GM12892 (cell line): ENCODE measurements around the gene PSRC1.

Source experiments
- POLR2A ChIP-seq: IDR thresholded peaks from 2 replicates; pipeline ENCODE4 v1.6.1; 2011; ENCODE audit warnings: low read depth, low read length, control low read depth
- TAF1 ChIP-seq: IDR thresholded peaks from 2 replicates; pipeline ENCODE4 v1.6.1; 2011; ENCODE audit warnings: low read depth, mild to moderate bottlenecking, control low read depth, low read length, borderline replicate concordance

DNA sequence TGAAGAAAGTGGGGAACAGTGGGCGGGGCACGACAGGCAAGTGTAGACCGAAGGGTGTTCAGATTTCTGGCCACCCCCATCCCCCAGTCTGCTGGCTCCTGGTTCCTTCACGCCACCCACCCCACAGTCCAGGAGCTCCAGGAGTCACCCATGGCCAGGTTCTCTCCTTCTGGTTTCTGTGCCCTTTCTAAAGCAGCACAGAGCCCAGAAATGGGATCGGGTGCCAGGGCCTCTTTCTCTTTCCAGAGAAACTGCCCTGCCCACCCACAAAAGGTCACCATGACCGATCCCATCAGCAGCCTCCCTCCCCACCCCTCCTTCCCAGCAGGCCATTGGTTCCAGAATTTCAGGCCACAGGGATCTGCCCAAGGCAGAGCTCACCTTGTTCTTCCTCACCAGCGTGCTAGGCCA, 36.8 kb downstream of the PSRC1 start:
- TF ChIP-seq POLR2A = no peak
- TF ChIP-seq TAF1 = no peak
